GM12872 (cell line): ENCODE measurements around the gene IFNW1.

Experiments used
- CTCF ChIP-seq: IDR thresholded peaks from 3 replicates; pipeline ENCODE4 v1.5.1; 2011; ENCODE audit warnings: low read depth, mild to moderate bottlenecking, low read length, moderate library complexity; ENCODE audit not compliant: insufficient read depth

The IFNW1 gene

GRCh38 chr9:21165516-21165915 lies 23.9 kb upstream of the IFNW1 start:
- no peak for TF ChIP-seq CTCF

GRCh38 chr9:21160178-21160577 lies 18.5 kb upstream of the IFNW1 start:
- no peak for TF ChIP-seq CTCF

- TF ChIP-seq CTCF: no peak
Measured at GRCh38 chr9:21155501-21155900, 13.9 kb upstream of the IFNW1 start.

- TF ChIP-seq CTCF: peak; percentile 53
Measured at GRCh38 chr9:21154018-21154608, 12.5 kb upstream of the IFNW1 start.

GRCh38 chr9:21153336-21154017 lies 11.8 kb upstream of the IFNW1 start:
- TF ChIP-seq CTCF: no peak

GRCh38 chr9:21144603-21145002 lies 3.0 kb upstream of the IFNW1 start:
- no peak for TF ChIP-seq CTCF

GRCh38 chr9:21137020-21137419 lies 4.6 kb downstream of the IFNW1 start:
- no peak for TF ChIP-seq CTCF

- 0 out of 3 replicates have a peak, but pooled peaks have one; percentile 7 for TF ChIP-seq CTCF
Measured at GRCh38 chr9:21135736-21136135, 5.9 kb downstream of the IFNW1 start.
